ENCODE measurements around the gene CAPN7. TPM values are rescaled to one million over a fixed set of nuclear protein-coding genes. Genes with fewer than 3 reads are reported as not detected.
"Not testable (repeated sequence)": the region's sequence is repeated elsewhere in the genome, so short reads cannot be mapped to it uniquely, and the experiment has no call there.

The CAPN7 gene
- total RNA-seq: 23.8 TPM
- polyA plus RNA-seq (ENCODE audit: insufficient read depth in 1 of 8, insufficient read length in 8 of 8, low replicate concordance in 1 of 8): 10 to 100 TPM; 21.1 to 28.5 (median 23.0) TPM
- long read RNA-seq, donor 1, full-length matches to known transcripts: 2 of 2 reads
- long read RNA-seq, donor 1, partial matches to known transcripts: 0 of 2 reads
- long read RNA-seq, donor 1, other reads (novel, unspliced or antisense): 0 of 2 reads
- long read RNA-seq, donor 2: 0 reads
- long read RNA-seq, donor 3, full-length matches to known transcripts: 10 of 10 reads
- long read RNA-seq, donor 3, partial matches to known transcripts: 0 of 10 reads
- long read RNA-seq, donor 3, other reads (novel, unspliced or antisense): 0 of 10 reads
- long read RNA-seq, donor 4, full-length matches to known transcripts: 4 of 4 reads
- long read RNA-seq, donor 4, partial matches to known transcripts: 0 of 4 reads
- long read RNA-seq, donor 4, other reads (novel, unspliced or antisense): 0 of 4 reads
- long read RNA-seq, donor 5, full-length matches to known transcripts: 8 of 13 reads
- long read RNA-seq, donor 5, partial matches to known transcripts: 5 of 13 reads
- long read RNA-seq, donor 5, other reads (novel, unspliced or antisense): 0 of 13 reads
- long read RNA-seq, donor 6, full-length matches to known transcripts: 5 of 5 reads
- long read RNA-seq, donor 6, partial matches to known transcripts: 0 of 5 reads
- long read RNA-seq, donor 6, other reads (novel, unspliced or antisense): 0 of 5 reads
- long read RNA-seq, donor 7, full-length matches to known transcripts: 5 of 12 reads
- long read RNA-seq, donor 7, partial matches to known transcripts: 7 of 12 reads
- long read RNA-seq, donor 7, other reads (novel, unspliced or antisense): 0 of 12 reads
- long read RNA-seq, donor 8, full-length matches to known transcripts: 4 of 4 reads
- long read RNA-seq, donor 8, partial matches to known transcripts: 0 of 4 reads
- long read RNA-seq, donor 8, other reads (novel, unspliced or antisense): 0 of 4 reads
- long read RNA-seq, donor 9, full-length matches to known transcripts: 3 of 11 reads
- long read RNA-seq, donor 9, partial matches to known transcripts: 8 of 11 reads
- long read RNA-seq, donor 9, other reads (novel, unspliced or antisense): 0 of 11 reads
- long read RNA-seq, donor 10, full-length matches to known transcripts: 4 of 10 reads
- long read RNA-seq, donor 10, partial matches to known transcripts: 6 of 10 reads
- long read RNA-seq, donor 10, other reads (novel, unspliced or antisense): 0 of 10 reads
- long read RNA-seq, donor 11, partial matches to known transcripts: 6 of 7 reads
- long read RNA-seq, donor 11, other reads (novel, unspliced or antisense): 0 of 7 reads

GRCh38 chr3:15205934-15206661 is at the start of gene CAPN7:
Gene CAPN7 (plus strand): TSS chr3:15206246. CDS start chr3:15206496, 250 bp downstream.
- Histone ChIP-seq H3K4me1 (ENCODE audit: control insufficient read depth, insufficient read depth, low read length) (peaks cover 5% of the 10 kb centered on the region), H3K36me3 (ENCODE audit: control insufficient read depth, insufficient read depth, low read length) (peaks cover 7% of the 10 kb centered on the region), H3K9me3 (replicated peaks; ENCODE audit: control insufficient read depth, low read depth, low read length) (no peaks in the 10 kb centered on the region), H3K4me3 (ENCODE audit: low read length) (peak within 1 kb of the TSS; percentile 89), H3K27me3 (ENCODE audit: control insufficient read depth, insufficient read depth, low read length) (no peaks in the 10 kb centered on the region), H3K27ac (ENCODE audit: low read length) (peak within 1 kb of the TSS; percentile 89)
- peak; percentile 98 for DNase-seq
- 0% methylated on average over 89 of the region's 92 CpGs for WGBS (ENCODE audit: insufficient coverage)

GRCh38 chr3:15157441-15157840 is 48.6 kb upstream of the CAPN7 start:
- DNase-seq: no peak
- Histone ChIP-seq H3K36me3 (ENCODE audit: control insufficient read depth, insufficient read depth, low read length) (no peaks in the 10 kb centered on the region), H3K4me1 (ENCODE audit: control insufficient read depth, insufficient read depth, low read length) (no peaks in the 10 kb centered on the region), H3K9me3 (replicated peaks; ENCODE audit: control insufficient read depth, low read depth, low read length) (no peaks in the 10 kb centered on the region), H3K27ac (ENCODE audit: low read length) (no peak overlapping the region), H3K27me3 (ENCODE audit: control insufficient read depth, insufficient read depth, low read length) (peaks cover 7% of the 10 kb centered on the region), H3K4me3 (ENCODE audit: low read length) (no peak overlapping the region)

- no peak for DNase-seq
- Histone ChIP-seq H3K4me3 (ENCODE audit: low read length) (no peak overlapping the region), H3K36me3 (ENCODE audit: control insufficient read depth, insufficient read depth, low read length) (no peaks in the 10 kb centered on the region), H3K27me3 (ENCODE audit: control insufficient read depth, insufficient read depth, low read length) (peaks cover 7% of the 10 kb centered on the region), H3K9me3 (replicated peaks; ENCODE audit: control insufficient read depth, low read depth, low read length) (no peaks in the 10 kb centered on the region), H3K4me1 (ENCODE audit: control insufficient read depth, insufficient read depth, low read length) (no peaks in the 10 kb centered on the region), H3K27ac (ENCODE audit: low read length) (no peak overlapping the region)
- no CpG with 5 or more reads among the region's 5 CpGs for WGBS (ENCODE audit: insufficient coverage)
Observed at GRCh38 chr3:15159501-15160136, 46.4 kb upstream of the CAPN7 start.

GRCh38 chr3:15160662-15161061 is 45.4 kb upstream of the CAPN7 start:
- Histone ChIP-seq H3K9me3 (replicated peaks; ENCODE audit: control insufficient read depth, low read depth, low read length) (no peaks in the 10 kb centered on the region), H3K4me1 (ENCODE audit: control insufficient read depth, insufficient read depth, low read length) (no peaks in the 10 kb centered on the region), H3K27me3 (ENCODE audit: control insufficient read depth, insufficient read depth, low read length) (peaks cover 3% of the 10 kb centered on the region), H3K27ac (ENCODE audit: low read length) (no peak overlapping the region), H3K36me3 (ENCODE audit: control insufficient read depth, insufficient read depth, low read length) (no peaks in the 10 kb centered on the region), H3K4me3 (ENCODE audit: low read length) (no peak overlapping the region)
- no CpG with 5 or more reads among the region's 3 CpGs for WGBS (ENCODE audit: insufficient coverage)
- DNase-seq: no peak

GRCh38 chr3:15161133-15161532 is 44.9 kb upstream of the CAPN7 start:
- Histone ChIP-seq H3K4me3 (ENCODE audit: low read length) (no peak overlapping the region), H3K27me3 (ENCODE audit: control insufficient read depth, insufficient read depth, low read length) (peaks cover 2% of the 10 kb centered on the region), H3K36me3 (ENCODE audit: control insufficient read depth, insufficient read depth, low read length) (no peaks in the 10 kb centered on the region), H3K9me3 (replicated peaks; ENCODE audit: control insufficient read depth, low read depth, low read length) (no peaks in the 10 kb centered on the region), H3K4me1 (ENCODE audit: control insufficient read depth, insufficient read depth, low read length) (no peaks in the 10 kb centered on the region), H3K27ac (ENCODE audit: low read length) (no peak overlapping the region)
- DNase-seq: no peak
- no CpG with 5 or more reads among the region's 1 CpG for WGBS (ENCODE audit: insufficient coverage)

- 99% methylated on average over 7 of the region's 24 CpGs for WGBS (ENCODE audit: insufficient coverage)
Observed at GRCh38 chr3:15163656-15164055, 42.4 kb upstream of the CAPN7 start.

GRCh38 chr3:15164340-15164739 is 41.7 kb upstream of the CAPN7 start:
- Histone ChIP-seq H3K36me3 (ENCODE audit: control insufficient read depth, insufficient read depth, low read length) (no peaks in the 10 kb centered on the region), H3K27ac (ENCODE audit: low read length) (no peak overlapping the region), H3K9me3 (replicated peaks; ENCODE audit: control insufficient read depth, low read depth, low read length) (no peaks in the 10 kb centered on the region), H3K4me3 (ENCODE audit: low read length) (no peak overlapping the region), H3K27me3 (ENCODE audit: control insufficient read depth, insufficient read depth, low read length) (no peaks in the 10 kb centered on the region), H3K4me1 (ENCODE audit: control insufficient read depth, insufficient read depth, low read length) (no peaks in the 10 kb centered on the region)
- no peak for DNase-seq
- WGBS (ENCODE audit: insufficient coverage): no CpG with 5 or more reads among the region's 1 CpG

More at GRCh38 chr3:15163656-15164055, 42.4 kb upstream of the CAPN7 start:
- H3K36me3 ChIP-seq (ENCODE audit: control insufficient read depth, insufficient read depth, low read length); H3K9me3 ChIP-seq (replicated peaks; ENCODE audit: control insufficient read depth, low read depth, low read length); DNase-seq; H3K4me1 ChIP-seq (ENCODE audit: control insufficient read depth, insufficient read depth, low read length); H3K4me3 ChIP-seq (ENCODE audit: low read length); H3K27me3 ChIP-seq (ENCODE audit: control insufficient read depth, insufficient read depth, low read length); H3K27ac ChIP-seq (ENCODE audit: low read length): not testable (repeated sequence)

GRCh38 chr3:15165061-15165460 is 41.0 kb upstream of the CAPN7 start:
- no peaks in the 10 kb centered on the region for H3K36me3 ChIP-seq (ENCODE audit: control insufficient read depth, insufficient read depth, low read length)
- H3K27ac ChIP-seq (ENCODE audit: low read length): no peak overlapping the region
- H3K4me3 ChIP-seq (ENCODE audit: low read length): no peak overlapping the region
- no peaks in the 10 kb centered on the region for H3K4me1 ChIP-seq (ENCODE audit: control insufficient read depth, insufficient read depth, low read length)
- H3K27me3 ChIP-seq (ENCODE audit: control insufficient read depth, insufficient read depth, low read length): no peaks in the 10 kb centered on the region
- 81% methylated on average over 5 of the region's 6 CpGs for WGBS (ENCODE audit: insufficient coverage)
- DNase-seq: no peak
- H3K9me3 ChIP-seq (replicated peaks; ENCODE audit: control insufficient read depth, low read depth, low read length): no peaks in the 10 kb centered on the region

- not testable (repeated sequence) for H3K4me3 ChIP-seq (ENCODE audit: low read length); H3K27me3 ChIP-seq (ENCODE audit: control insufficient read depth, insufficient read depth, low read length); H3K4me1 ChIP-seq (ENCODE audit: control insufficient read depth, insufficient read depth, low read length); H3K36me3 ChIP-seq (ENCODE audit: control insufficient read depth, insufficient read depth, low read length); H3K27ac ChIP-seq (ENCODE audit: low read length); H3K9me3 ChIP-seq (replicated peaks; ENCODE audit: control insufficient read depth, low read depth, low read length); DNase-seq
- WGBS (ENCODE audit: insufficient coverage): 100% methylated on average over 1 of the region's 3 CpGs
Observed at GRCh38 chr3:15166391-15166790, 39.7 kb upstream of the CAPN7 start.

Measured in muscle of leg (tissue), 16 donors.